Measurements from ENCODE around the gene SGCB. TPM values are rescaled to one million over a fixed set of nuclear protein-coding genes. Genes with fewer than 3 reads are reported as not detected.

Gene SGCB
- total RNA-seq, 4 donors from 2014 or later: 56.5 to 99.7 (median 77.3) TPM

GRCh38 chr4:52032005-52032404, 6.1 kb downstream of the SGCB start:
- no peak for TF ChIP-seq CTCF (IDR thresholded peaks at IDR 0.05)
- no peak for TF ChIP-seq POLR2AphosphoS5 (IDR thresholded peaks at IDR 0.05)
- TF ChIP-seq POLR2A (IDR thresholded peaks at IDR 0.05; ENCODE audit: low read depth): no peak
- no peak for TF ChIP-seq EP300 (IDR thresholded peaks at IDR 0.05)
- intact Hi-C loops (cut with DNase I): no loop called here
- Histone ChIP-seq H3K36me3 (peaks cover 0 to 53% (median 27%) of the 10 kb centered on the region in 4 donors), H3K4me1 (peaks cover 13 to 38% (median 28%) of the 10 kb centered on the region in 4 donors), H3K27me3 (no peaks in the 10 kb centered on the region), H3K9me3 (no peaks in the 10 kb centered on the region), H3K27ac (replicated peaks in 1 of 4) (no peak overlapping the region), H3K4me3 (no peak overlapping the region)
- 100% methylated on average over 1 of the region's 1 CpG for whole genome bisulfite sequencing
- no peak for DNase-seq (ENCODE audit: extremely low spot score)

- DNase-seq (ENCODE audit: extremely low spot score): no peak
- Histone ChIP-seq H3K27ac (replicated peaks in 1 of 4) (no peak overlapping the region), H3K4me3 (no peak overlapping the region), H3K36me3 (peaks cover 0 to 72% (median 44%) of the 10 kb centered on the region in 4 donors), H3K9me3 (no peaks in the 10 kb centered on the region), H3K4me1 (peaks cover 0 to 13% (median 9%) of the 10 kb centered on the region in 4 donors), H3K27me3 (no peaks in the 10 kb centered on the region)
- TF ChIP-seq POLR2AphosphoS5 (IDR thresholded peaks at IDR 0.05): no peak
- TF ChIP-seq CTCF (IDR thresholded peaks at IDR 0.05): no peak
- no peak for TF ChIP-seq POLR2A (IDR thresholded peaks at IDR 0.05; ENCODE audit: low read depth)
- no peak for TF ChIP-seq EP300 (IDR thresholded peaks at IDR 0.05)
- 48% methylated on average over 1 of the region's 1 CpG for WGBS
- intact Hi-C loops (cut with DNase I): loop anchor here (5.0 kb wide), 1 partner anchor 137 kb away; no protein-coding TSS in a partner anchor
Observed at GRCh38 chr4:52028970-52029369, 9.1 kb downstream of the SGCB start.

- Histone ChIP-seq H3K9me3 (no peaks in the 10 kb centered on the region), H3K27ac (replicated peaks in 1 of 4) (no peak within 1 kb of the TSS), H3K4me1 (no peaks in the 10 kb centered on the region), H3K36me3 (peaks cover 0 to 43% (median 29%) of the 10 kb centered on the region in 4 donors), H3K27me3 (no peaks in the 10 kb centered on the region), H3K4me3 (no peak within 1 kb of the TSS)
- WGBS: 85% methylated on average over 6 of the region's 6 CpGs
- no peak for TF ChIP-seq EP300 (IDR thresholded peaks at IDR 0.05)
- TF ChIP-seq CTCF (IDR thresholded peaks at IDR 0.05): no peak
- TF ChIP-seq POLR2A (IDR thresholded peaks at IDR 0.05; ENCODE audit: low read depth): no peak
- no peak for TF ChIP-seq POLR2AphosphoS5 (IDR thresholded peaks at IDR 0.05)
- no peak for DNase-seq (ENCODE audit: extremely low spot score)
- intact Hi-C loops (cut with DNase I): no loop called here
Observed at GRCh38 chr4:52019936-52020657, 18.0 kb downstream of the SGCB start, which contains the start of gene LRRC66. Gene LRRC66, minus strand, starts transcription at chr4:52020363. Its CDS starts 2,750 bp downstream, at chr4:52017613.

- no peaks in the 10 kb centered on the region for H3K4me1 ChIP-seq
- H3K36me3 ChIP-seq: peaks cover 0 to 28% (median 15%) of the 10 kb centered on the region in 4 donors
- no peaks in the 10 kb centered on the region for H3K27me3 ChIP-seq
- no peak overlapping the region for H3K4me3 ChIP-seq
- H3K27ac ChIP-seq (replicated peaks in 1 of 4): no peak overlapping the region
- intact Hi-C loops (cut with DNase I): no loop called here
- no peak for DNase-seq (ENCODE audit: extremely low spot score)
- WGBS: 76% methylated on average over 1 of the region's 1 CpG
- H3K9me3 ChIP-seq: no peaks in the 10 kb centered on the region
- no peak for TF ChIP-seq CTCF (IDR thresholded peaks at IDR 0.05)
- no peak for TF ChIP-seq EP300 (IDR thresholded peaks at IDR 0.05)
- TF ChIP-seq POLR2AphosphoS5 (IDR thresholded peaks at IDR 0.05): no peak
- no peak for TF ChIP-seq POLR2A (IDR thresholded peaks at IDR 0.05; ENCODE audit: low read depth)
Observed at GRCh38 chr4:52017814-52018213, 20.3 kb downstream of the SGCB start.
